ENCODE measurements around the gene FGF22. TPM values are rescaled to one million over a fixed set of nuclear protein-coding genes. Genes with fewer than 3 reads are reported as not detected.
"Not testable (repeated sequence)": the region's sequence is repeated elsewhere in the genome, so short reads cannot be mapped to it uniquely, and the experiment has no call there.

Gene FGF22
- total RNA-seq, 3 donors from 2014 or later: 0.33 to 0.48 TPM; not detected in 1

DNA sequence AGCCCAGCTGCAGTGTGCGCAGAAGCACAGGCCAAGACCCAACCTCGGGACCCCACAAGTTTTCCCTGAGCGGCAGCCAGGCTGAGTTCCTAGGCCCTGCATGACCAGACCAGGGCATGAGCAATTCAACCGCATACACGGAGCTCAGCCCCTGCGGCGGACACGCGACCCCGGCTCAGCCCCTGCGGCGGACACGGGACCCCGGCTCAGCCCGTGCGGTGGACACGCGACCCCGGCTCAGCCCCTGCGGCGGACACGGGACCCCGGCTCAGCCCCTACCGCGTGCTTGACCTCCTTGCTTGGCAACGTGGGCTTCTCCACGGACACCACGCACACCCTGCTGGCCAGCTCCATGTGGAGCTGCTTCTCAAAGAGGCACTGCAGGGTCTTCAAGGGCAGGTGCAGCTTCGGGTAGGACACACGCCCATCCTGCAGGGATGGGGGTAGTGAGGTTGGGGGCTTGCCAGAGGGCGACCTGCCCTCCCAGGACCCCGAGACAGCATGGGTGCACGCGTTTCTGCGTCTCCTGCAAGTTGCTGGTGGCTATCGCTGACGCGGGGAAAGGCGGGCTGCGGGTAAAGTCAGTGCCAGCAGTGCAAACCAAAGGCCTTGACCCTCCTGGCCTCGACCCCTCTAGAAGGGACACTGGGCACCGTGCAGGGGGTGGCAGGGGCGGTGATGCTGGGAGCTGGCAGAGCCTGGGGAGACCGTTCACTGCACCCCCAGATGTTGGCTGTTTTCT, 16.3 kb upstream of the FGF22 start:
- DNase-seq (ENCODE audit: low spot score in 2 of 2): no peak
- intact Hi-C loops (cut with DNase I; ENCODE audit: low total_unique reads): no loop called here
- no peaks in the 10 kb centered on the region for H3K36me3 ChIP-seq
- H3K4me3 ChIP-seq: no peak overlapping the region
- no peak for TF ChIP-seq POLR2A (IDR thresholded peaks at IDR 0.05)
- no peak for TF ChIP-seq CTCF (IDR thresholded peaks at IDR 0.05)
- TF ChIP-seq POLR2AphosphoS5 (IDR thresholded peaks at IDR 0.05): no peak
- H3K9me3 ChIP-seq: no peaks in the 10 kb centered on the region
- H3K27me3 ChIP-seq: no peaks in the 10 kb centered on the region
- H3K4me1 ChIP-seq: no peaks in the 10 kb centered on the region
- no peak overlapping the region for H3K27ac ChIP-seq

- H3K36me3 ChIP-seq: no peaks in the 10 kb centered on the region
- TF ChIP-seq CTCF (IDR thresholded peaks at IDR 0.05): no peak
- TF ChIP-seq POLR2AphosphoS5 (IDR thresholded peaks at IDR 0.05): no peak
- no peak for TF ChIP-seq POLR2A (IDR thresholded peaks at IDR 0.05)
- H3K4me1 ChIP-seq: no peaks in the 10 kb centered on the region
- H3K27me3 ChIP-seq: no peaks in the 10 kb centered on the region
- no peak overlapping the region for H3K27ac ChIP-seq
- H3K4me3 ChIP-seq: no peak overlapping the region
- no peaks in the 10 kb centered on the region for H3K9me3 ChIP-seq
- no peak for DNase-seq (ENCODE audit: low spot score in 2 of 2)
- intact Hi-C loops (cut with DNase I; ENCODE audit: low total_unique reads): no loop called here
Observed at GRCh38 chr19:623974-624373, 15.7 kb upstream of the FGF22 start.

GRCh38 chr19:624433-625109, 15.1 kb upstream of the FGF22 start:
- Histone ChIP-seq H3K4me1 (no peaks in the 10 kb centered on the region), H3K27me3 (no peaks in the 10 kb centered on the region), H3K9me3 (no peaks in the 10 kb centered on the region), H3K27ac (no peak overlapping the region), H3K36me3 (no peaks in the 10 kb centered on the region), H3K4me3 (no peak overlapping the region)
- DNase-seq (ENCODE audit: low spot score in 2 of 2): no peak
- intact Hi-C loops (cut with DNase I; ENCODE audit: low total_unique reads): no loop called here
- TF ChIP-seq CTCF (IDR thresholded peaks at IDR 0.05): no peak
- no peak for TF ChIP-seq POLR2A (IDR thresholded peaks at IDR 0.05)
- no peak for TF ChIP-seq POLR2AphosphoS5 (IDR thresholded peaks at IDR 0.05)

DNA sequence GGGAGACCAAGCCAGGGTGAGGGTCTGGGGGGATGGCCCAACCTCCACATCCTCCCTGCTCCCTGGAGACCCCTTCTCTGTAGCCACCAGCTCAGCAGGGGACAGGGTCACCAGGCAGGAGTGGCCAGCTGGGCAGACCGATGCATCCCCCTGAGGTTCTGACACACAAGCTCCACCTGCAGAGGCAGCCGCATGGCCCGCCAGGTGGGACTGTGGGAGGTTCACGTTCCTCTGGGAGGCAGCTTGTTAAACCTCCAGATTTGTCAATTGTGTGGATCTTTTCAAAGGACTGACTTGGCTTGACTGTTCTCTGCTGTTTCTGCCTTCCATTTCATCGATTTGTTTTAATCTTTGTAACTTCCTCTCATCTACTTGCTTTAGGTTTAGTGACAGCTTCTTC, 14.4 kb upstream of the FGF22 start:
- intact Hi-C loops (cut with DNase I; ENCODE audit: low total_unique reads): no loop called here
- Histone ChIP-seq H3K27ac (no peak overlapping the region), H3K36me3 (no peaks in the 10 kb centered on the region)

DNA sequence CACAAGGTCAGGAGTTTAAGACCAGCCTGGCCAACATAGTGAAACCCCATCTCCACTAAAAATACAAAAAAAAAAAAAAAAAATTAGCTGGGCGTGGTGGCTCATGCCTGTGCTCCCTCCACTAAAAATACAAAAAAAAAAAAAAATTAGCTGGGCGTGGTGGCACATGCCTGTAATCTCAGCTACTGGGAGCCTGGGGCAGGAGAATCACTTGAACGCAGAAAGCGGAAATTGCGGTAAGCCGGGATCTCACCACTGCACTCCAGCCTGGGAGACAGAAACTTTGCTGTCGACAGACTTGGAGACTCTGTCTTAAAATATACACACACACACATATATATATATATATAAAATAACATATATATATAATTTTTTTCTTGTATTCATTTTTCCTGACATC, 13.1 kb upstream of the FGF22 start:
- intact Hi-C loops (cut with DNase I; ENCODE audit: low total_unique reads); H3K4me1 ChIP-seq; H3K27ac ChIP-seq; H3K27me3 ChIP-seq; H3K9me3 ChIP-seq; H3K4me3 ChIP-seq; DNase-seq (ENCODE audit: low spot score in 2 of 2); H3K36me3 ChIP-seq: not testable (repeated sequence)

More for the DNA sequence above, 14.4 kb upstream of the FGF22 start:
- no peaks in the 10 kb centered on the region for H3K27me3 ChIP-seq
- H3K4me1 ChIP-seq: no peaks in the 10 kb centered on the region
- TF ChIP-seq POLR2A (IDR thresholded peaks at IDR 0.05): no peak
- no peak for TF ChIP-seq CTCF (IDR thresholded peaks at IDR 0.05)
- TF ChIP-seq POLR2AphosphoS5 (IDR thresholded peaks at IDR 0.05): no peak
- no peak for DNase-seq (ENCODE audit: low spot score in 2 of 2)
- H3K4me3 ChIP-seq: no peak overlapping the region
- H3K9me3 ChIP-seq: no peaks in the 10 kb centered on the region

Data from breast epithelium (tissue), 4 donors.